ENCODE measurements around the gene AUTS2. TPM values are rescaled to one million over a fixed set of nuclear protein-coding genes. Genes with fewer than 3 reads are reported as not detected.

AUTS2 gene
- polyA plus RNA-seq, 3 donors = 0.08 to 0.35 TPM; not detected in 1

GRCh38 chr7:70384024-70384423 lies 785.7 kb downstream of the AUTS2 start:
- H3K9ac ChIP-seq (ENCODE audit: insufficient read depth, low read length, poor library complexity, severe bottlenecking) = no peak overlapping the region
- Mint-ChIP-seq H3K27ac (no peak overlapping the region), H3K27me3 (ENCODE audit: low read depth in 3 of 3) (no peaks in the 10 kb centered on the region), H3K36me3 (no peaks in the 10 kb centered on the region), H3K4me3 (no peak overlapping the region), H3K9me3 (peaks cover 0 to 5% (median 0%) of the 10 kb centered on the region in 7 donors), H3K4me1 (no peaks in the 10 kb centered on the region)
- no peaks in the 10 kb centered on the region for H4K20me1 ChIP-seq (ENCODE audit: insufficient read depth, low read length)
- 98% methylated on average over 5 of the region's 7 CpGs for WGBS (ENCODE audit: insufficient coverage)
- H3K9me3 ChIP-seq (replicated peaks in 1 of 2; ENCODE audit: control insufficient read depth in 1 of 2, insufficient read depth in 1 of 2, low read length in 2 of 2) = no peaks in the 10 kb centered on the region
- no peaks in the 10 kb centered on the region for H3K27me3 ChIP-seq (ENCODE audit: control insufficient read depth in 2 of 2, insufficient read depth in 2 of 2, low read length in 2 of 2)
- no peak overlapping the region for H3K4me3 ChIP-seq (replicated peaks in 1 of 3; ENCODE audit: low read depth in 2 of 3, low read length in 3 of 3)
- no peak overlapping the region for H3K4me2 ChIP-seq (replicated peaks; ENCODE audit: extremely low read depth, low read length, poor library complexity, severe bottlenecking)
- H3K79me2 ChIP-seq (ENCODE audit: insufficient read depth, low read length) = no peaks in the 10 kb centered on the region
- H2AFZ ChIP-seq (ENCODE audit: insufficient read depth, low read depth, low read length, poor library complexity, severe bottlenecking) = no peak overlapping the region
- H3K4me1 ChIP-seq (ENCODE audit: control insufficient read depth in 1 of 2, insufficient read depth in 2 of 2, low read length in 2 of 2) = no peaks in the 10 kb centered on the region
- TF ChIP-seq, protein P1, sequence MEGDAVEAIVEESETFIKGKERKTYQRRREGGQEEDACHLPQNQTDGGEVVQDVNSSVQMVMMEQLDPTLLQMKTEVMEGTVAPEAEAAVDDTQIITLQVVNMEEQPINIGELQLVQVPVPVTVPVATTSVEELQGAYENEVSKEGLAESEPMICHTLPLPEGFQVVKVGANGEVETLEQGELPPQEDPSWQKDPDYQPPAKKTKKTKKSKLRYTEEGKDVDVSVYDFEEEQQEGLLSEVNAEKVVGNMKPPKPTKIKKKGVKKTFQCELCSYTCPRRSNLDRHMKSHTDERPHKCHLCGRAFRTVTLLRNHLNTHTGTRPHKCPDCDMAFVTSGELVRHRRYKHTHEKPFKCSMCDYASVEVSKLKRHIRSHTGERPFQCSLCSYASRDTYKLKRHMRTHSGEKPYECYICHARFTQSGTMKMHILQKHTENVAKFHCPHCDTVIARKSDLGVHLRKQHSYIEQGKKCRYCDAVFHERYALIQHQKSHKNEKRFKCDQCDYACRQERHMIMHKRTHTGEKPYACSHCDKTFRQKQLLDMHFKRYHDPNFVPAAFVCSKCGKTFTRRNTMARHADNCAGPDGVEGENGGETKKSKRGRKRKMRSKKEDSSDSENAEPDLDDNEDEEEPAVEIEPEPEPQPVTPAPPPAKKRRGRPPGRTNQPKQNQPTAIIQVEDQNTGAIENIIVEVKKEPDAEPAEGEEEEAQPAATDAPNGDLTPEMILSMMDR (IDR thresholded peaks at IDR 0.05) = no peak
- DNase-seq = no peak
- intact Hi-C loops (cut with micrococcal nuclease) = no loop called here
- H3K27ac ChIP-seq (ENCODE audit: low read depth in 1 of 2, low read length in 2 of 2) = no peak overlapping the region
- H3K36me3 ChIP-seq (replicated peaks in 1 of 2; ENCODE audit: control insufficient read depth in 1 of 2, insufficient read depth in 2 of 2, low read length in 2 of 2) = no peaks in the 10 kb centered on the region

GRCh38 chr7:70384891-70385290 lies 786.6 kb downstream of the AUTS2 start:
- TF ChIP-seq, protein P1 (IDR thresholded peaks at IDR 0.05) = no peak
- no peaks in the 10 kb centered on the region for H3K4me1 Mint-ChIP-seq
- no CpG with 5 or more reads among the region's 3 CpGs for WGBS (ENCODE audit: insufficient coverage)
- H3K9me3 ChIP-seq (replicated peaks in 1 of 2; ENCODE audit: control insufficient read depth in 1 of 2, insufficient read depth in 1 of 2, low read length in 2 of 2) = no peaks in the 10 kb centered on the region
- no peaks in the 10 kb centered on the region for H4K20me1 ChIP-seq (ENCODE audit: insufficient read depth, low read length)
- no peak overlapping the region for H3K9ac ChIP-seq (ENCODE audit: insufficient read depth, low read length, poor library complexity, severe bottlenecking)
- no peak overlapping the region for H3K4me3 Mint-ChIP-seq
- H3K27me3 ChIP-seq (ENCODE audit: control insufficient read depth in 2 of 2, insufficient read depth in 2 of 2, low read length in 2 of 2) = no peaks in the 10 kb centered on the region
- H3K36me3 ChIP-seq (replicated peaks in 1 of 2; ENCODE audit: control insufficient read depth in 1 of 2, insufficient read depth in 2 of 2, low read length in 2 of 2) = no peaks in the 10 kb centered on the region
- no peak overlapping the region for H3K27ac ChIP-seq (ENCODE audit: low read depth in 1 of 2, low read length in 2 of 2)
- H3K4me2 ChIP-seq (replicated peaks; ENCODE audit: extremely low read depth, low read length, poor library complexity, severe bottlenecking) = no peak overlapping the region
- H3K4me3 ChIP-seq (replicated peaks in 1 of 3; ENCODE audit: low read depth in 2 of 3, low read length in 3 of 3) = no peak overlapping the region
- no peak for DNase-seq
- H3K36me3 Mint-ChIP-seq = no peaks in the 10 kb centered on the region
- H3K9me3 Mint-ChIP-seq = peaks cover 0 to 3% (median 0%) of the 10 kb centered on the region in 7 donors
- H3K27ac Mint-ChIP-seq = no peak overlapping the region
- H2AFZ ChIP-seq (ENCODE audit: insufficient read depth, low read depth, low read length, poor library complexity, severe bottlenecking) = no peak overlapping the region
- H3K79me2 ChIP-seq (ENCODE audit: insufficient read depth, low read length) = no peaks in the 10 kb centered on the region
- no peaks in the 10 kb centered on the region for H3K27me3 Mint-ChIP-seq (ENCODE audit: low read depth in 3 of 3)
- no peaks in the 10 kb centered on the region for H3K4me1 ChIP-seq (ENCODE audit: control insufficient read depth in 1 of 2, insufficient read depth in 2 of 2, low read length in 2 of 2)
- intact Hi-C loops (cut with micrococcal nuclease) = no loop called here

Measured in CD14-positive monocyte (primary cell).